ENCODE results near the gene MRPS35. TPM values are rescaled to one million over a fixed set of nuclear protein-coding genes. Genes with fewer than 3 reads are reported as not detected.
A peak's percentile ranks its signal among the peaks of the same experiment; 100 is the strongest.

The MRPS35 gene
- total RNA-seq, 1 experiment from 2014 or later: 117 TPM

DNA sequence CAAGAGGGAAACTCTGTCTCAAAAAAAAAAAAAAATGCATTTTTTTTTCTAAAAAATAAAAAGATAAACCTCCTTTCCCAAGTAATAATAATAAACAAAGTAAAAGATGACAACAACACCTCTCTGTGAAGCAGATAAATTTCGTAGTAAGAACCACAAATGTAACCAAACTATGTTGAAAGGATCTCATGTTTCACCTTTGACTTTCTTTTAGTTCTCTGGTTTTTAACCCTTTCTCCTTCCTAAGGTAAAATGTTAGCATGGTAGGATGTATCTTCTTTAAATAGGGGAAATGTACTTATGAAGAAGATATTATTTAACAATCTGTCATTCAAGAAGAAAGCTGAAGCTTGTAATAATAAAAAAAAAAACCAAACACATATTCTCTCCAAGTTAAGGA, 67.6 kb downstream of the MRPS35 start:
- Histone ChIP-seq H3F3A (ENCODE audit: low read length, unreplicated experiment) (peaks cover 1% of the 10 kb centered on the region), H4K20me1 (ENCODE audit: low read length) (no peaks in the 10 kb centered on the region), H3K79me2 (ENCODE audit: low read length) (peaks cover 47% of the 10 kb centered on the region), H3K4me1 (ENCODE audit: insufficient read depth, low read length) (peaks cover 39% of the 10 kb centered on the region), H2AFZ (ENCODE audit: low read length) (no peak overlapping the region), H3K9me2 (replicated peaks; ENCODE audit: low read length) (no peaks in the 10 kb centered on the region), H3K9me3 (ENCODE audit: low read length) (no peaks in the 10 kb centered on the region), H3K4me3 (ENCODE audit: low read length) (no peak overlapping the region), H3K36me3 (ENCODE audit: low read depth, low read length) (peaks cover 1% of the 10 kb centered on the region; the same call in 1 of the 2 replicates), H3K27ac (ENCODE audit: low read length) (no peak overlapping the region), H3K27me3 (ENCODE audit: low read length) (no peaks in the 10 kb centered on the region), H3K9ac (ENCODE audit: low read length) (no peak overlapping the region), H3K4me2 (ENCODE audit: low read length) (peak overlapping the region; percentile 98; the same call in 1 of the 2 replicates)
- ATAC-seq (no peak), DNase-seq (no peak)
- CTCF ChIA-PET: interaction anchor here (0.6 kb wide), 1 partner anchor 46 kb away, joined by 3 read pairs; no protein-coding TSS in a partner anchor
- intact Hi-C loops (cut with micrococcal nuclease): no loop called here
- TF ChIP-seq, protein P1, sequence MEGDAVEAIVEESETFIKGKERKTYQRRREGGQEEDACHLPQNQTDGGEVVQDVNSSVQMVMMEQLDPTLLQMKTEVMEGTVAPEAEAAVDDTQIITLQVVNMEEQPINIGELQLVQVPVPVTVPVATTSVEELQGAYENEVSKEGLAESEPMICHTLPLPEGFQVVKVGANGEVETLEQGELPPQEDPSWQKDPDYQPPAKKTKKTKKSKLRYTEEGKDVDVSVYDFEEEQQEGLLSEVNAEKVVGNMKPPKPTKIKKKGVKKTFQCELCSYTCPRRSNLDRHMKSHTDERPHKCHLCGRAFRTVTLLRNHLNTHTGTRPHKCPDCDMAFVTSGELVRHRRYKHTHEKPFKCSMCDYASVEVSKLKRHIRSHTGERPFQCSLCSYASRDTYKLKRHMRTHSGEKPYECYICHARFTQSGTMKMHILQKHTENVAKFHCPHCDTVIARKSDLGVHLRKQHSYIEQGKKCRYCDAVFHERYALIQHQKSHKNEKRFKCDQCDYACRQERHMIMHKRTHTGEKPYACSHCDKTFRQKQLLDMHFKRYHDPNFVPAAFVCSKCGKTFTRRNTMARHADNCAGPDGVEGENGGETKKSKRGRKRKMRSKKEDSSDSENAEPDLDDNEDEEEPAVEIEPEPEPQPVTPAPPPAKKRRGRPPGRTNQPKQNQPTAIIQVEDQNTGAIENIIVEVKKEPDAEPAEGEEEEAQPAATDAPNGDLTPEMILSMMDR (conservative IDR thresholded peaks at IDR 0.05; ENCODE audit: low read depth, low read length): no peak
- no peak for TF ChIP-seq EZH2 (IDR thresholded peaks at IDR 0.05; ENCODE audit: low read length, unreplicated experiment)
- TF ChIP-seq EZH2phosphoT487 (IDR thresholded peaks at IDR 0.05; ENCODE audit: borderline replicate concordance, low read length): no peak
- BruUV-seq (replicated peaks): no TSS peak
- POLR2A ChIA-PET (ENCODE audit: unreplicated experiment): interaction anchor here (0.6 kb wide), 1 partner anchor 77 kb away, joined by 3 read pairs; no protein-coding TSS in a partner anchor

DNA sequence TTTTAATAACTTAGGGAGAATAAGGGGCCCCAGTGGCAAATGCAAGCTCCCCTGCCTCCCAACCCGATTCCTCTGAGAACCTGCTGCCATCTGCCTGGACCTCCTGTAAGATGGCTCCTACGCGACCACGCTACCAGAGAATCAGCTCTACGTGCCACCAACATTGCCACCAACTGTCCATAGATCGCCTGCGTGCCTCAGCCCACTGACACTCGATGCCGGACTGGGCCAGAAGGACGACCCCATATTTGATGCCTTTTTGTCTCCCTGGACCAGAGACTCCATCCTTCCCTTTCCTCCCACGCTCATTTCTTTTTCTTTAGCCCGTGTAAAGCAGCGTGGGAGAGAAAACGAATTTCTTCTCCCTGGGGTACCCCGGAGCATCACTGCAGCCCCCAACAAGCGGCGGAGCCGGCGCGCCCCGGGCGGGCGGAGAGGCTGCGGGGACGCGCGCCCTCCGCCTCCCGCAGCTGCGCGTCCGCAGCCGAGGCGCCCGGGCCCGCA, 68.8 kb downstream of the MRPS35 start:
- no peaks in the 10 kb centered on the region for H4K20me1 ChIP-seq (ENCODE audit: low read length)
- ChIA-PET CTCF (interaction anchor here (1.0 to 1.4 kb wide), 5 partner anchors 20 to 61 kb away, joined by 3 to 13 read pairs (median 4); no protein-coding TSS in a partner anchor), POLR2A (ENCODE audit: unreplicated experiment) (interaction anchor here (0.6 to 1.4 kb wide), 3 partner anchors 35 to 206 kb away, joined by 4 to 8 read pairs (median 4); no protein-coding TSS in a partner anchor)
- no peaks in the 10 kb centered on the region for H3K27me3 ChIP-seq (ENCODE audit: low read length)
- H3K9ac ChIP-seq (ENCODE audit: low read length): peak overlapping the region; percentile 93
- peaks cover 33% of the 10 kb centered on the region for H3K4me1 ChIP-seq (ENCODE audit: insufficient read depth, low read length)
- H3K27ac ChIP-seq (ENCODE audit: low read length): peak overlapping the region; percentile 64
- peak overlapping the region; percentile 87 for H2AFZ ChIP-seq (ENCODE audit: low read length)
- no peaks in the 10 kb centered on the region for H3F3A ChIP-seq (ENCODE audit: low read length, unreplicated experiment)
- H3K9me2 ChIP-seq (replicated peaks; ENCODE audit: low read length): no peaks in the 10 kb centered on the region
- peaks cover 3% of the 10 kb centered on the region; the same call in 1 of the 2 replicates for H3K36me3 ChIP-seq (ENCODE audit: low read depth, low read length)
- peak overlapping the region; percentile 98 for H3K4me2 ChIP-seq (ENCODE audit: low read length)
- peak overlapping the region; percentile 78 for H3K4me3 ChIP-seq (ENCODE audit: low read length)
- peak; percentile 0; the same call in 1 of the 2 replicates for ATAC-seq
- DNase-seq: no peak
- intact Hi-C loops (cut with micrococcal nuclease): no loop called here
- TF ChIP-seq EZH2 (IDR thresholded peaks at IDR 0.05; ENCODE audit: low read length, unreplicated experiment): no peak
- no peak for TF ChIP-seq EZH2phosphoT487 (IDR thresholded peaks at IDR 0.05; ENCODE audit: borderline replicate concordance, low read length)
- TF ChIP-seq, protein P1 (conservative IDR thresholded peaks at IDR 0.05; ENCODE audit: low read depth, low read length): no peak
- BruUV-seq (replicated peaks): no TSS peak
- peaks cover 59% of the 10 kb centered on the region for H3K79me2 ChIP-seq (ENCODE audit: low read length)
- H3K9me3 ChIP-seq (ENCODE audit: low read length): no peaks in the 10 kb centered on the region
